ENCODE measurements around the gene CEP70.

CEP70 gene

DNA sequence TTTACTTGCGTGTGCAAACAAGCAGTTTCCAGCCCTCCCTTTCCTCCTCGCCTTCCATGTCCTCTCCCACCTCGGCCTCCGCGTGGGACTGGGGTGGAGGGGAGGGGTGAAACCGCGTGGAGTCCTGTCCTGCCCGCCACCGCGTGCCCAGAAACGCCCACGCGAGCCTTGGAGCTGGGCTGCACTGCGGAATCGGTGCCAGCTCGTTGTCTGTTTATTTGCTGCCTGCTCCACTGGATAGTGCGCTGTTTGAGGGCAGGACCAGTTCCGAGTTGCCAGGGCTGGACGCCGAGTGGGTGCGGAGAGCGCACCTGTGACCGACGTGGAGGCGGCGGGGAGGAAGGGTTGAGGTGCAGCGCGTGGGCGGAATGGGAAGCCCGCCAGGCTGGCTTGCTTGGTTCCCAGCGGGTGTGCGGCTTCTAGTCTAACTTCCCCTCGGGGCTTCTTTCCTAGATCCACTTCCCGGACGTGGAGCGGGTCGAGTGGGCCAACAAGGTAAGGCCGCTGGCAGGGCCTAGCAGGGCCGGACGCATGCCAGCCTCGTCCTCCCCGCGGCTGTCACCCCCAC lies 142.4 kb downstream of the CEP70 start:
- no peak for DNase-seq (ENCODE audit: low spot score)

- DNase-seq (ENCODE audit: low spot score): no peak
Measured at GRCh38 chr3:138450704-138451424, 143.2 kb downstream of the CEP70 start.

- DNase-seq (ENCODE audit: low spot score): no peak
Measured at GRCh38 chr3:138450181-138450580, 143.9 kb downstream of the CEP70 start.

GRCh38 chr3:138449490-138449889 lies 144.6 kb downstream of the CEP70 start:
- no peak for DNase-seq (ENCODE audit: low spot score)

GRCh38 chr3:138448631-138449030 lies 145.4 kb downstream of the CEP70 start:
- DNase-seq (ENCODE audit: low spot score): no peak

- DNase-seq (ENCODE audit: low spot score): no peak
Measured at GRCh38 chr3:138445654-138446053, 148.4 kb downstream of the CEP70 start.

DNA sequence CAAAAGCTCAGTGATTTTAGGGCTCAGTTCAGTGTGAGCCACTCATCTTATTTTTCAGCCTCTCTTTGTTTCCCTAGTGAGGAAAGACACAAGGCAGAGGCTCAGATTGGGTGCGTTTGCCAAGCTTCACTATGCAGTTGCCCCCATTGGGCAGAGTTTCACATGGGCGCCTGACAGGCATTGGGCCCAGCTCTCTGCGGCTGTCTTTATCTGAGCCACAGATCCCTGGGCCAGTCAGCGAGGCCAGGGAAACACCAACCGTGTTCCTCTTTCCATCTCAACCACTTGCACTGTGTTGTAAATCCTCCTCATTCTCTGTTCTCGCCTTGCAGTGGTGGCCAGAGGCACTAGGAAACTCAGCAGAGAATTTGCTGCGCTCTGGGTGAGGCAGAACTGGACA lies 148.8 kb downstream of the CEP70 start:
- no peak for DNase-seq (ENCODE audit: low spot score)
